GM06990 (cell line): ENCODE results near the gene VSTM4.

Experiments
- DNase-seq: peaks from one replicate; pipeline ENCODE4 v3.0.0-alpha.2; 2011; ENCODE audit not compliant: insufficient read length; ENCODE audit errors: extremely low read depth
- H3K27me3 ChIP-seq: replicated peaks from 2 replicates; pipeline ENCODE4 v1.6.0; 2011; ENCODE audit warnings: low read length; ENCODE audit not compliant: control insufficient read depth, insufficient read depth
- H3K36me3 ChIP-seq: 2 replicates; pipeline ENCODE4 v1.5.1; 2011; ENCODE audit warnings: low read length; ENCODE audit not compliant: control insufficient read depth, insufficient read depth
- H3K4me3 ChIP-seq: replicated peaks from 2 replicates; pipeline ENCODE4 v1.5.1; 2011; ENCODE audit warnings: low read depth, mild to moderate bottlenecking, control low read depth, low read length
- TF ChIP-seq, protein P1 (sequence below): IDR thresholded peaks from 2 replicates; pipeline ENCODE4 v1.5.1; 2011; ENCODE audit warnings: low read length, control low read depth, mild to moderate bottlenecking, inconsistent platforms; ENCODE audit not compliant: insufficient read depth, poor library complexity, severe bottlenecking

Gene VSTM4

DNA sequence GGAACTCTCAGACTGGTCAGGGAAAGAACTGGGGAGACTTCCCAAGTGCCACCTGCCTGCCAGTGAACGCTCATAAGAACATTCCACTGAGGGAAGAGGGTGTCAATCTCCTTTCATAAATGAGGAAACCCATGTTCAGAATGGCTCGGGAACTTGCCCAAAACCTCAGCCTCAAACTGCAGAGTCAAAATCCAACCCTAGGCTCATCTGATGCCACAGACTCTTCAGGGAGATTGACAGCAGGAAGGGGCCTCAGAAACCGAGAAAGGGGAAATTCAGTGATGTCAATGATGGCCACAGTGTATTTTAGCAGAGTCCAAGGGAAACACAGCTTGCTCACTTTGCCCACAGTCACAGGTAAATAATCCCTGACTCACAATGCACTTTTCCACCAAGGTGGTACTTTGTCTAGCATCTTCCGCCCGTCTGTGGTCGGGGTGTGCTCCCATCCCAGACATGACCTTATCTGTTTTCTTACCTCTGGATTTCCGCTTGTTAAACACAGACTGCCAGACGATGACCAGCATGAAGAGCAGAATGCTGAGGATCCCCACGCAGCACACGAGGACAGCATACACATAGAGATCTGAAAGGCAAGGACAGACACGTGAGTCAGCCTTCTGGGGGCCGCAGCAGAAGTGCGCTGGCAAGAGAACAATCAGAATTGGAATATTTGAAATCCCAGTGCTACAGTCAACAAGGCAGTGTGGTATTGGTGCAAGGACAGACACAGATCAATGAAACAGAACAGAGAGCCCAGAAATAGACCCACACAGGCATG, 38.4 kb downstream of the VSTM4 start:
- Histone ChIP-seq H3K36me3 (no peaks in the 10 kb centered on the region), H3K27me3 (no peaks in the 10 kb centered on the region), H3K4me3 (no peak overlapping the region)
- peak; percentile 48 for DNase-seq
- TF ChIP-seq, protein P1, sequence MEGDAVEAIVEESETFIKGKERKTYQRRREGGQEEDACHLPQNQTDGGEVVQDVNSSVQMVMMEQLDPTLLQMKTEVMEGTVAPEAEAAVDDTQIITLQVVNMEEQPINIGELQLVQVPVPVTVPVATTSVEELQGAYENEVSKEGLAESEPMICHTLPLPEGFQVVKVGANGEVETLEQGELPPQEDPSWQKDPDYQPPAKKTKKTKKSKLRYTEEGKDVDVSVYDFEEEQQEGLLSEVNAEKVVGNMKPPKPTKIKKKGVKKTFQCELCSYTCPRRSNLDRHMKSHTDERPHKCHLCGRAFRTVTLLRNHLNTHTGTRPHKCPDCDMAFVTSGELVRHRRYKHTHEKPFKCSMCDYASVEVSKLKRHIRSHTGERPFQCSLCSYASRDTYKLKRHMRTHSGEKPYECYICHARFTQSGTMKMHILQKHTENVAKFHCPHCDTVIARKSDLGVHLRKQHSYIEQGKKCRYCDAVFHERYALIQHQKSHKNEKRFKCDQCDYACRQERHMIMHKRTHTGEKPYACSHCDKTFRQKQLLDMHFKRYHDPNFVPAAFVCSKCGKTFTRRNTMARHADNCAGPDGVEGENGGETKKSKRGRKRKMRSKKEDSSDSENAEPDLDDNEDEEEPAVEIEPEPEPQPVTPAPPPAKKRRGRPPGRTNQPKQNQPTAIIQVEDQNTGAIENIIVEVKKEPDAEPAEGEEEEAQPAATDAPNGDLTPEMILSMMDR, result no peak

DNA sequence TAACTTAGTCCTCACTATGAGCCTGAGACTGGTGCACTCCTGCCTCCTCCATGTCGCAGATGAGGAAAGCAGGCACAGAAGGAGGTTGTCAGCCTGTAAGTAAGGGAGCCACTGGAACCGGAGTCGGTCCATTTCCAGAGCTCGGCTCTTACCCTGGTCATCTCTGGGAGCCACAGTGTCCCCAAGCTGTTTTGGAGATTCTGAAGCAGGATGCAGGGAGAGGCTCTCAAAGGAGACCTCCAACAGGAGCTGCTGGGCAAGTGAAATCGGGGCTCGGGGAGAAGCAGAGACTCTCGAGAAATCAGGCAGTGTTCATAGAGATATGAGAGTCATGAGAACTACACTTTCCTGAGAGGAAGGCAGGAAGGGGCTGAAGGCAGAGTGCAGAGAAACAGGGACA, 39.0 kb downstream of the VSTM4 start:
- no peaks in the 10 kb centered on the region for H3K27me3 ChIP-seq

DNA sequence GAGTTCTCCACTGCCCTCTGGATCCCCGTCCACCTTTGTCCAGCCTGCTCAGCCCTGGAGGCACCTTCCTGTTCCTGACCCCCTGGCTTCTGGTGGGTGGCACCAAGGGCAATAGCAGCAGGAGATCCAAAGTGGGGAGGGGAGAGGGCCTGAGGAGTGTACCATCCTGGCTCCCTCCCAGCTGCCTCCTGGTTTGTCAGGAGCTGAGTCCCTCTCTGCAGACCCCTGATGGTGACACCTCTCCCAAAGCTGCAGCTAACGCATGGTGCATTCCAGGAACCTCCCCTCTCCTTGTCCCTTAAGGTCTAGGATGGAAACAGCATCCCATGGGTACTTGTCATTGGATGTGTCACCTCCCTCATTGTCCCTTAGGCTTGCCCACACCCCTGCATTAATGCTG, 39.6 kb downstream of the VSTM4 start:
- H3K36me3 ChIP-seq, result no peaks in the 10 kb centered on the region
- TF ChIP-seq, protein P1, result no peak
- DNase-seq, result no peak
- H3K27me3 ChIP-seq, result no peaks in the 10 kb centered on the region
- no peak overlapping the region for H3K4me3 ChIP-seq

More for the DNA sequence above, 39.0 kb downstream of the VSTM4 start:
- no peak overlapping the region for H3K4me3 ChIP-seq
- no peaks in the 10 kb centered on the region for H3K36me3 ChIP-seq
- DNase-seq, result no peak
- TF ChIP-seq, protein P1, result no peak

DNA sequence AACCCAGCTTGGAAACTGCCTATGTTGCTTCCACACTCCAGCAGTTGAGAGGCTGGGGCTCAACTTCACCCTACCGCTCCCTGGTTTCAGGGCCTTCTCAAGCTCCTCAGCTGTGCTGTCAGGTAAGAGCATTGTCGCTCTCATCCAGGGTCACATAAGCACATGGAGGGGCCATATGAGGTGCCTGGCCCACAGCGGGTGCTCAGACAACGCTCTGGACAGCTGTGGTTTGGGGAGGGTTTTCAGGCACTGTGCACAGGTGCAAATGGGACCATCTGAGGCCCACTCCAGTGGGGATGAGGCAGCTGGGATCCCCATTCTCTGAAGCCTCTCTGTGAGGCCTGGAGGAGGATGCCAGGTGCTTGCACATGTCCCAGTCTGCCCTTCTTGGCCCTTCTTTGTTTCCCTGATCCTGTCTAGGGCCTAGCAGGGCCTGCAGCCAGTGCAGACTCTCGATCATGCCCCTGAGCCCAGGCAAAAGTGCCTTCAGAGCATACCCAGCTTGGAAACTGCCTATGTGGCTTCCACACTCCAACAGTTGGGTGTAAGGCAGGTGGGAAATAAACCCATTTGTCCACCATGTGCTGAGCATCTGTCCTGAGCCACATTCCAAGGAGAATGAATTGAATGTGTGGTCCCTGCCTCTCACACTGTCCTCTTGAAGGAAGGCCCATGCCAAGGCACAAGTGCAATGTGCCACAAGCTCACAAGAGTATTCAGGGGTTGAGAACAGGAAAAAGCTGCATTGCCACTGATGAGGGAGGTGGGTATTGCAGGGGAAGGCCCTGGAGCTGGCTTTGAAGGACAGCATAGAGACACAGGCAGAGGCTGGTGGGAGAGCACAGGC, 40.3 kb downstream of the VSTM4 start:
- TF ChIP-seq, protein P1, result no peak
- Histone ChIP-seq H3K36me3 (no peaks in the 10 kb centered on the region), H3K27me3 (no peaks in the 10 kb centered on the region), H3K4me3 (no peak overlapping the region)
- DNase-seq, result no peak

DNA sequence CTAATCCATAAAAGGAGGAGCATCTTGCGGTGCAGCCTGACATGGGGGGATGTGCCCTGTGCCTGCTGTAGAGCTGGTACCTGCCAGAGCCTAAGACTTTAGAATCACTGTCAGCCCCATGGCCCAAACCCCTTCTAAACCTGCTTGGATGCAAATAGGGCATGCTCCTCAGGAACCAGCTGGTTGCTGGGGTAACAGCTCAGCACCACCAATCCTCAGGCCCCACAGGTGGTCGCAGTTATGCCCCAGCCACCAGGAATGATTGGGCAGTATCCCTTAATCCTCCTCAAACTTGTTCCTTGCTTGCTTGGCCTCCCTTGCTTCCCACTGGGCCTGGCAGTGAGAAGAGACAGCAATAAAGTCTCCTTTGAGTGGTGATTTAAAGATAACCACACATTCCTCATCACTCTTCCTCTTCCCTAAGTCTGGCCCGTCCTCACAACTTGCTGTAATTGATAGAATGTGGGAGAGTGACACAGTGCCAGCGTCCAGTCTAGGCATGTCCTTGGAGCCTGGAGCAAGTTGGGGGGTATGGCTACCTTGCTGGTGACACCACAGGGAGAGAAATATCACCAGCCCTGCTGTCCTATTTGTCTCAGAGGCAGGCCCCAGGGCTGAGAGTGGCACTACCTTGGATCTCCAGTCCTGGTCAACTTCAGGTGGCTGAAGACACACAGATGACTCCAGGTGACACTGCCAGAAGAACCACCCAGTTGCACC, 43.0 kb downstream of the VSTM4 start:
- H3K36me3 ChIP-seq, result no peaks in the 10 kb centered on the region
- H3K27me3 ChIP-seq, result no peaks in the 10 kb centered on the region
- no peak overlapping the region for H3K4me3 ChIP-seq
- DNase-seq, result no peak
- TF ChIP-seq, protein P1, result no peak
